Left ventricle myocardium superior (tissue), 1 donor: Measurements from ENCODE around the gene AARSD1. TPM values are rescaled to one million over a fixed set of nuclear protein-coding genes. Genes with fewer than 3 reads are reported as not detected.
"Not testable (repeated sequence)": the region's sequence is repeated elsewhere in the genome, so short reads cannot be mapped to it uniquely, and the experiment has no call there.

Experiments
- ATAC-seq: fragments of 200-7000 bp; cut with Tn5 transposase; one replicate; pipeline ENCODE4 v1.9.1; 2020; ENCODE audit warnings: mild to moderate bottlenecking, moderate library complexity
- DNase-seq: peaks from one replicate; pipeline ENCODE4 v3.0.0-alpha.2; 2020
- intact Hi-C: fragments of 100-400 bp; cut with micrococcal nuclease; formaldehyde crosslinking; loops from one replicate; pipeline ENCODE4 v1.11.0; 2022
- total RNA-seq: library from RNA; stranded (reverse); fragmentation: NEBNext Ultra II Directional; extraction: Animal tissue kit (Norgen Biotek cat#: 25700); gene quantifications from one replicate; pipeline ENCODE4 v1.2.1, GENCODE V29; 2021
- donor health status: DM: no; HTN: yes; CAD: no; lungs with severe emphysema.

AARSD1 gene
- total RNA-seq, 1 donor from 2014 or later: 31.5 TPM

- DNase-seq (no peak), ATAC-seq (peak; percentile 89)
- intact Hi-C loops: no loop called here
These were observed 35.3 kb downstream of the AARSD1 start for GRCh38 chr17:42928714-42929496.

- no peak for ATAC-seq
- DNase-seq: no peak
- intact Hi-C loops: no loop called here
These were observed 39.4 kb downstream of the AARSD1 start for GRCh38 chr17:42924891-42925290.

GRCh38 chr17:42923472-42923871, 40.8 kb downstream of the AARSD1 start:
- intact Hi-C loops, DNase-seq, ATAC-seq: not testable (repeated sequence)

GRCh38 chr17:42922294-42922693, 42.0 kb downstream of the AARSD1 start:
- DNase-seq: no peak
- intact Hi-C loops: no loop called here

GRCh38 chr17:42920922-42921321, 43.3 kb downstream of the AARSD1 start:
- ATAC-seq: peak; percentile 37
- intact Hi-C loops: no loop called here
- DNase-seq: peak; percentile 39

More at GRCh38 chr17:42922294-42922693, 42.0 kb downstream of the AARSD1 start:
- ATAC-seq: no peak

GRCh38 chr17:42920106-42920900, 44.0 kb downstream of the AARSD1 start:
- DNase-seq (no peak), ATAC-seq (no peak)
- intact Hi-C loops: no loop called here

GRCh38 chr17:42919522-42920077, 44.7 kb downstream of the AARSD1 start:
- intact Hi-C loops, ATAC-seq, DNase-seq: not testable (repeated sequence)

- no peak for ATAC-seq
- intact Hi-C loops: no loop called here
These were observed 45.2 kb downstream of the AARSD1 start for GRCh38 chr17:42918902-42919521.

GRCh38 chr17:42917236-42917603, 47.0 kb downstream of the AARSD1 start:
- DNase-seq (no peak), ATAC-seq (no peak)
- intact Hi-C loops: no loop called here

More at GRCh38 chr17:42918902-42919521, 45.2 kb downstream of the AARSD1 start:
- DNase-seq: no peak

- DNase-seq, ATAC-seq, intact Hi-C loops: not testable (repeated sequence)
These were observed 47.6 kb downstream of the AARSD1 start for GRCh38 chr17:42916388-42917235.

GRCh38 chr17:42915288-42915687, 49.0 kb downstream of the AARSD1 start:
- intact Hi-C loops, ATAC-seq: not testable (repeated sequence)

GRCh38 chr17:42913981-42914617, 50.2 kb downstream of the AARSD1 start:
- intact Hi-C loops: no loop called here
- DNase-seq (no peak), ATAC-seq (no peak)

More at GRCh38 chr17:42915288-42915687, 49.0 kb downstream of the AARSD1 start:
- not testable (repeated sequence) for DNase-seq

GRCh38 chr17:42913522-42913921, 50.7 kb downstream of the AARSD1 start:
- intact Hi-C loops: no loop called here
- no peak for DNase-seq
- ATAC-seq: no peak

GRCh38 chr17:42908872-42909700, 55.2 kb downstream of the AARSD1 start:
- DNase-seq: no peak
- ATAC-seq: no peak
- intact Hi-C loops: no loop called here

GRCh38 chr17:42906772-42907446, 57.3 kb downstream of the AARSD1 start:
- no peak for DNase-seq
- intact Hi-C loops: no loop called here
- no peak for ATAC-seq

- ATAC-seq: no peak
These were observed 60.2 kb downstream of the AARSD1 start for GRCh38 chr17:42904110-42904469.

More at GRCh38 chr17:42904110-42904469, 60.2 kb downstream of the AARSD1 start:
- intact Hi-C loops: no loop called here
- no peak for DNase-seq
